HFFc6 (cell line): ENCODE measurements around the gene KLF7. TPM values are rescaled to one million over a fixed set of nuclear protein-coding genes. Genes with fewer than 3 reads are reported as not detected.

Experiments used
- DNase-seq: peaks from one replicate; pipeline ENCODE4 v3.0.0-alpha.2; 2018
- H3K27ac Mint-ChIP-seq: 2 replicates; pipeline ENCODE4 v1.8.0; 2020; ENCODE audit warnings: mild to moderate bottlenecking, mixed read lengths
- H3K27me3 Mint-ChIP-seq: 2 replicates; pipeline ENCODE4 v1.8.0; 2021; ENCODE audit warnings: mild to moderate bottlenecking, moderate library complexity, mixed read lengths; ENCODE audit not compliant: insufficient read depth
- H3K36me3 Mint-ChIP-seq: 2 replicates; pipeline ENCODE4 v1.8.0; 2021; ENCODE audit warnings: low read depth, mixed read lengths
- H3K4me1 Mint-ChIP-seq: 2 replicates; pipeline ENCODE4 v1.8.0; 2020; ENCODE audit warnings: low read depth, mixed read lengths
- H3K4me3 Mint-ChIP-seq: 2 replicates; pipeline ENCODE4 v1.8.0; 2020; ENCODE audit warnings: mild to moderate bottlenecking, moderate library complexity, mixed read lengths
- H3K9me3 Mint-ChIP-seq: 2 replicates; pipeline ENCODE4 v1.8.0; 2020; ENCODE audit warnings: mild to moderate bottlenecking, mixed read lengths
- total RNA-seq, 6 experiments: library from RNA; stranded (reverse); fragmentation: NEBNext Ultra II Directional; extraction: Animal tissue kit (Norgen Biotek cat#: 25700); gene quantifications; 2 replicates in 1 of 6; 3 replicates in 5 of 6; pipeline ENCODE4 v1.2.3, GENCODE V29; 2021
- TF ChIP-seq, protein P1 (sequence below): fragments of 200-600 bp; sonication (generic); IDR thresholded peaks from 2 replicates; pipeline ENCODE4 v1.5.0; 2021; ENCODE audit warnings: antibody characterized with exemption, mild to moderate bottlenecking

KLF7 gene
- total RNA-seq, 6 experiments from 2014 or later = 29.4 to 45.0 (median 34.0) TPM

DNA sequence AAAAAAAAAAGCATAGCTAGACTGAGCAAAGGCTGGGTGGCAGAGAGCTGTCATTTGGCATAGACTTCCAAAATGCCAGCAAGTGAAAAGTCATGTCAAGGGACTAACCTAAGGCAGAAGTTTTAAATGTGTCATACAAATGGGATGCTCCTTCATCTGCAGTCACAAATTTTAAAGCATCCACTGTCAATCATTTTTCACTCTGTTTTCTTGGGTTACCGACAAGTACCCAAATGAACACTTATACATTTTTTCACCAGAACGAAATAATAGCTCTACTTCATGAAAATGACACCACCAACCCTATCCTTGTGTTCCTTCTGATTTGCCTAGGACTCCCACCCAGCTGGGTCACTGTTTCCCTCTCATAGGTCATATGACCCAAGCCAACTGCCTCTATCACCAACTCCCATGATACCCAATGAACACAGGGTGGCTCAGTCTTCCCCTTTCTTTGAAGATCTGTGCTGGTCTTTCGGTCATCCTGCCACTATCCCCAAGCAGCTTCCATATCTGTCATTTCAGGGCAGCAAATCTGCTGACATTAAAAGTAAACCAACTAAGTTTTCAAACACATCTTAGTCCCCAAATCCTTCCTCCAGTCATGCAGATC lies 21.5 kb downstream of the KLF7 start:
- no peak for DNase-seq
- peak overlapping the region; percentile 68 for H3K4me3 Mint-ChIP-seq

DNA sequence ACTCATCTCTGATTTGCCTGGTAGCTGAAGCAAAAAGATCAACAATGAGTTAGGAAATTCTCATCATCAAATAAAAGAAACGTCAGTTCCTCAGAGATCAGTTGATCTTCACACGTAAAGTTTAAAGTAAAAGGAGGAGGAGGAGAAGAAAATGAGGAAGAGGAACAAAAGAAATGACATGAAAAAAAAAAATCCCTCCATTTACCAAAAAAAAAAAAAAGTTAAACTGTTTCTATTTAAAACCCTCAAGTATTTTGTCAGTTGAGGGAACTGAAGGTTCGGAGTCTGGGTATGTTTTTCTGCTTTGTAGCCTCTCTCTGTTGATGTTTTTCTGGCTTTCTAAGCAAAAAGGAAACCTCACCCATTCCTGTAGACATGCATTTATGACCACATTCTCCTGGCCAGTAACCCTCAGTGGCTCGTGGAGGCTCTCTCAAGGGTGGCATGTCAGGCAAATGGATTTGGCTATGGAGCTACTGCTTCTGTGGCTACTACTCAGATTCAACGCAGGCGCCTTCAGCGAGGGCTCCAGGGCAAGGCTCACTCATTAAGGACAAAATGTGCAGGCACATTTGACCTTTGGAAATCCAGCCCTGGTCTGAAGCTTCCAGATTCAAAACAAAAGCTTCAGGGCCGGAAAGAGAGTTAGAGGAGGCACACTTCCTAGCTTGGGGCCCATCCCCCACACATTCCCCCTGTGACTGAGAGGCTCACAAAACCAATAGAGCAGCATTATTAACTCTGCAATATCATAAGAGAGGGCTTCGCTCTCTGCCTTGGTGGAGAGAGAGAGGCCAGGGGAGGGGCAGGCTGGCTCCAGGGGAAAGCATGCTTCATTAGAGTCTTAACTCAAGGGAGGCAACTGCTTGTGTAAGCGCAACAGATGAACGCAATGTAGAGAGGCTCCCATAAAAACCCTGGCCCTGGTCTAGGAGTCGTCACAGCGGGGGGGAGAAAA lies 22.3 kb downstream of the KLF7 start:
- H3K36me3 Mint-ChIP-seq = peaks cover 61% of the 10 kb centered on the region
- TF ChIP-seq, protein P1, sequence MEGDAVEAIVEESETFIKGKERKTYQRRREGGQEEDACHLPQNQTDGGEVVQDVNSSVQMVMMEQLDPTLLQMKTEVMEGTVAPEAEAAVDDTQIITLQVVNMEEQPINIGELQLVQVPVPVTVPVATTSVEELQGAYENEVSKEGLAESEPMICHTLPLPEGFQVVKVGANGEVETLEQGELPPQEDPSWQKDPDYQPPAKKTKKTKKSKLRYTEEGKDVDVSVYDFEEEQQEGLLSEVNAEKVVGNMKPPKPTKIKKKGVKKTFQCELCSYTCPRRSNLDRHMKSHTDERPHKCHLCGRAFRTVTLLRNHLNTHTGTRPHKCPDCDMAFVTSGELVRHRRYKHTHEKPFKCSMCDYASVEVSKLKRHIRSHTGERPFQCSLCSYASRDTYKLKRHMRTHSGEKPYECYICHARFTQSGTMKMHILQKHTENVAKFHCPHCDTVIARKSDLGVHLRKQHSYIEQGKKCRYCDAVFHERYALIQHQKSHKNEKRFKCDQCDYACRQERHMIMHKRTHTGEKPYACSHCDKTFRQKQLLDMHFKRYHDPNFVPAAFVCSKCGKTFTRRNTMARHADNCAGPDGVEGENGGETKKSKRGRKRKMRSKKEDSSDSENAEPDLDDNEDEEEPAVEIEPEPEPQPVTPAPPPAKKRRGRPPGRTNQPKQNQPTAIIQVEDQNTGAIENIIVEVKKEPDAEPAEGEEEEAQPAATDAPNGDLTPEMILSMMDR = no peak
- no peaks in the 10 kb centered on the region for H3K9me3 Mint-ChIP-seq
- H3K4me3 Mint-ChIP-seq = peak overlapping the region; percentile 68
- peak; percentile 34 for DNase-seq
- H3K27ac Mint-ChIP-seq = peak overlapping the region; percentile 74
- peaks cover 4% of the 10 kb centered on the region for H3K27me3 Mint-ChIP-seq
- peaks cover 73% of the 10 kb centered on the region for H3K4me1 Mint-ChIP-seq

More for the DNA sequence above, 21.5 kb downstream of the KLF7 start:
- Mint-ChIP-seq H3K27ac (peak overlapping the region; percentile 74), H3K27me3 (peaks cover 4% of the 10 kb centered on the region), H3K9me3 (no peaks in the 10 kb centered on the region), H3K36me3 (peaks cover 63% of the 10 kb centered on the region), H3K4me1 (peaks cover 73% of the 10 kb centered on the region)
- TF ChIP-seq, protein P1 = no peak

DNA sequence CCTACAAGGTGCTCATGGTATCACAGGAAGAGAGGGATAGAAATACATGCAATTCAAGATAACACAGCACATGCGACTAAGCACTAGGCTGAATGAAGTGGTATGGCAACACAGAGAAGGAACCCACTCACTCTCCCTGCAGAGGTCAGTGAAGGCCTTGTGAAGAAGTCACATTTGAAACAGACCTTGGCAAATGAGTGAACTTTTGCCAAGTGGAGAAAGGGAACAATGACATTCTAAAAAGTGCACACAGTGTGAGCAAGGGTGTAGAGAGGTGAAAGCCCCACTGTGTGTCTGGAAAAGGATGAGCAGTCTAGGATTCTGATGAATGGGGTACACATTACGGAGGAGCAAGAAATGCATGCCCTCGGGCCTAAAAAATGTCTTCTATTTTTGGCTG lies 23.3 kb downstream of the KLF7 start:
- no peak for DNase-seq
- H3K27ac Mint-ChIP-seq = peak overlapping the region; percentile 74
- H3K4me3 Mint-ChIP-seq = peak overlapping the region; percentile 68

DNA sequence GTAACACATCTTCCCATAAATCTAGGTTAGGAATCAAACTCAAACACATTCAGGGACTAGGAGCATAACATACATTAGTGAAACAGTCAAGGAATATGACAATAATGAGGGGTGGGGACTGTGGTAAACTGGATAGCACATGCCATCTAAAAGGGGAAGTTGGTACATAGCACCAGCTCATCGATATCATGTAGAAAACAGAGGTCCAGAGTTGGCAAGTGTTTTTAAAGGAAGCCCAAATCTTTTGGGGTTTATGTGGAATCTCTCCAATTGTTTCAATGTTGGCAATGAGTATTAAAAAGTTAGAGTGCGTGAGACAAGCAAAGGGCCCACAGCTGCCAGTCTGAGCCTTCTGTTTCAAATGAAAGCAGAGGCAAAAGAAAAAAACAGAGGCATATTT lies 24.4 kb downstream of the KLF7 start:
- H3K36me3 Mint-ChIP-seq = peaks cover 58% of the 10 kb centered on the region
- H3K4me1 Mint-ChIP-seq = peaks cover 78% of the 10 kb centered on the region
- TF ChIP-seq, protein P1 = no peak
- H3K27ac Mint-ChIP-seq = no peak overlapping the region
- no peak overlapping the region for H3K4me3 Mint-ChIP-seq
- H3K27me3 Mint-ChIP-seq = peaks cover 4% of the 10 kb centered on the region
- no peak for DNase-seq
- H3K9me3 Mint-ChIP-seq = no peaks in the 10 kb centered on the region

More for the DNA sequence above, 23.3 kb downstream of the KLF7 start:
- Mint-ChIP-seq H3K4me1 (peaks cover 73% of the 10 kb centered on the region), H3K27me3 (peaks cover 4% of the 10 kb centered on the region), H3K36me3 (peaks cover 57% of the 10 kb centered on the region), H3K9me3 (no peaks in the 10 kb centered on the region)
- TF ChIP-seq, protein P1 = peak; percentile 29

DNA sequence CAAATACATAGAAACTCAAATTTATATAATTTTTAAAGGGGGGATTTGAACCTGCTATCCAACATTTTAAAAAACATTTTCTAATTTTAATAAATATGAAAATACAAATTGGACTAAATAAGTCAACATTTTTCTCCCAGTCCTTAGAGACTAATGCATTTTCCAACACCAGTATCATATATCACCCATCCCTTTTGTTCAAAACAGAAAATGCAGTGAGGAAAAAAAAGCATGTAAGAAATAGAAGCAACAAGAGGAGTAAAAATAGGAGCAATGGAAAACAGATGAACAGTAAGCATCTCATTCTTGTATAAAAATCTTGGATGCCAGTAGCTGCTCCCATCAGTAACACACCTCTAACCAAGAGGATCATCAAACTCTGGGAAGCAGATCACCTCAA lies 25.5 kb downstream of the KLF7 start:
- peak overlapping the region; percentile 25; the same call in 1 of the 2 replicates for H3K27ac Mint-ChIP-seq
- TF ChIP-seq, protein P1 = no peak

More for the DNA sequence above, 25.5 kb downstream of the KLF7 start:
- H3K9me3 Mint-ChIP-seq = no peaks in the 10 kb centered on the region
- DNase-seq = no peak
- H3K36me3 Mint-ChIP-seq = peaks cover 57% of the 10 kb centered on the region
- H3K4me1 Mint-ChIP-seq = peaks cover 88% of the 10 kb centered on the region
- H3K4me3 Mint-ChIP-seq = no peak overlapping the region
- H3K27me3 Mint-ChIP-seq = peaks cover 3% of the 10 kb centered on the region
